Islet precursor cell (in vitro differentiated cells): ENCODE measurements around the gene SH3GLB2.
"Not testable (repeated sequence)": the region's sequence is repeated elsewhere in the genome, so short reads cannot be mapped to it uniquely, and the experiment has no call there.

ENCODE experiments used
- DNase-seq: peaks from one replicate; pipeline ENCODE4 v3.0.0-alpha.2; 2018

Gene SH3GLB2

GRCh38 chr9:129052592-129052991 lies 24.5 kb upstream of the SH3GLB2 start:
- no peak for DNase-seq

GRCh38 chr9:129042016-129042415 lies 13.9 kb upstream of the SH3GLB2 start:
- no peak for DNase-seq

- no peak for DNase-seq
These were observed 12.0 kb upstream of the SH3GLB2 start for GRCh38 chr9:129040113-129040643.

GRCh38 chr9:129038109-129038852 lies 10.2 kb upstream of the SH3GLB2 start:
- DNase-seq: no peak

GRCh38 chr9:129037767-129038098 lies 9.6 kb upstream of the SH3GLB2 start:
- no peak for DNase-seq

GRCh38 chr9:129036923-129037766 lies 9.0 kb upstream of the SH3GLB2 start:
- no peak for DNase-seq

- DNase-seq: peak; percentile 99
These were observed 8.3 kb upstream of the SH3GLB2 start, which contains the start of gene MIGA2 for GRCh38 chr9:129036241-129036922. Gene MIGA2, plus strand, starts transcription at chr9:129036626. Its CDS starts 3,969 bp downstream, at chr9:129040595.

- DNase-seq: not testable (repeated sequence)
These were observed 7.7 kb upstream of the SH3GLB2 start for GRCh38 chr9:129035838-129036237.

- no peak for DNase-seq
These were observed 5.1 kb upstream of the SH3GLB2 start for GRCh38 chr9:129033216-129033615.

GRCh38 chr9:129032541-129033159 lies 4.5 kb upstream of the SH3GLB2 start:
- DNase-seq: no peak

GRCh38 chr9:129031514-129031913 lies 3.4 kb upstream of the SH3GLB2 start:
- DNase-seq: no peak

- no peak for DNase-seq
These were observed 2.1 kb upstream of the SH3GLB2 start for GRCh38 chr9:129030191-129030590.

GRCh38 chr9:129027685-129028191 lies 393 bp downstream of the SH3GLB2 start:
- DNase-seq: no peak

GRCh38 chr9:129027224-129027684 lies 877 bp downstream of the SH3GLB2 start:
- DNase-seq: peak; percentile 43

- DNase-seq: peak; percentile 96
These were observed 1.5 kb downstream of the SH3GLB2 start for GRCh38 chr9:129026442-129027223.

- no peak for DNase-seq
These were observed 4.3 kb downstream of the SH3GLB2 start for GRCh38 chr9:129023908-129024233.

GRCh38 chr9:129023036-129023907 lies 4.9 kb downstream of the SH3GLB2 start:
- DNase-seq: peak; percentile 89

- no peak for DNase-seq
These were observed 6.1 kb downstream of the SH3GLB2 start for GRCh38 chr9:129022037-129022436.

GRCh38 chr9:129021091-129021490 lies 7.0 kb downstream of the SH3GLB2 start:
- no peak for DNase-seq

GRCh38 chr9:129014608-129015007 lies 13.5 kb downstream of the SH3GLB2 start:
- no peak for DNase-seq

GRCh38 chr9:129014124-129014523 lies 14.0 kb downstream of the SH3GLB2 start:
- DNase-seq: no peak
